ENCODE data around the gene RBMS1. TPM values are rescaled to one million over a fixed set of nuclear protein-coding genes. Genes with fewer than 3 reads are reported as not detected.
"Not testable (repeated sequence)": the region's sequence is repeated elsewhere in the genome, so short reads cannot be mapped to it uniquely, and the experiment has no call there.

Gene RBMS1
- total and polyA plus RNA-seq, 4 donors, result 29.5 to 72.0 (median 49.5) TPM

GRCh38 chr2:160490733-160491685, 2.6 kb downstream of the RBMS1 start:
- Histone ChIP-seq H3K36me3 (ENCODE audit: control insufficient read depth, insufficient read depth, low read length) (no peaks in the 10 kb centered on the region), H3K4me3 (ENCODE audit: low read depth, low read length) (peak overlapping the region; percentile 68), H3K27me3 (ENCODE audit: control insufficient read depth, insufficient read depth, low read length) (peaks cover 4% of the 10 kb centered on the region), H3K4me1 (ENCODE audit: control insufficient read depth, insufficient read depth, low read length) (peaks cover 3% of the 10 kb centered on the region), H3K9me3 (ENCODE audit: control insufficient read depth, insufficient read depth, low read length) (no peaks in the 10 kb centered on the region), H3K27ac (ENCODE audit: low read depth, low read length) (no peak overlapping the region)
- peak in 1 of 6 donors; percentile 26 for DNase-seq (ENCODE audit: low read depth in 4 of 6, low spot score in 6 of 6)
- WGBS (ENCODE audit: insufficient coverage), result no CpG with 5 or more reads among the region's 8 CpGs

- no peak overlapping the region for H3K27ac ChIP-seq (ENCODE audit: low read depth, low read length)
- peaks cover 2% of the 10 kb centered on the region for H3K4me1 ChIP-seq (ENCODE audit: control insufficient read depth, insufficient read depth, low read length)
- DNase-seq (ENCODE audit: low read depth in 4 of 6, low spot score in 6 of 6), result no peak
- H3K4me3 ChIP-seq (ENCODE audit: low read depth, low read length), result no peak overlapping the region
- H3K9me3 ChIP-seq (ENCODE audit: control insufficient read depth, insufficient read depth, low read length), result no peaks in the 10 kb centered on the region
- no peaks in the 10 kb centered on the region for H3K36me3 ChIP-seq (ENCODE audit: control insufficient read depth, insufficient read depth, low read length)
- no CpG with 5 or more reads among the region's 1 CpG for WGBS (ENCODE audit: insufficient coverage)
- H3K27me3 ChIP-seq (ENCODE audit: control insufficient read depth, insufficient read depth, low read length), result no peaks in the 10 kb centered on the region
Observed at GRCh38 chr2:160489111-160489510, 4.5 kb downstream of the RBMS1 start.

GRCh38 chr2:160488289-160488688, 5.3 kb downstream of the RBMS1 start:
- not testable (repeated sequence) for H3K27ac ChIP-seq (ENCODE audit: low read depth, low read length)

GRCh38 chr2:160486341-160486740, 7.3 kb downstream of the RBMS1 start:
- H3K4me1 ChIP-seq (ENCODE audit: control insufficient read depth, insufficient read depth, low read length), result no peaks in the 10 kb centered on the region
- no peaks in the 10 kb centered on the region for H3K9me3 ChIP-seq (ENCODE audit: control insufficient read depth, insufficient read depth, low read length)
- no peaks in the 10 kb centered on the region for H3K36me3 ChIP-seq (ENCODE audit: control insufficient read depth, insufficient read depth, low read length)
- no peak overlapping the region for H3K4me3 ChIP-seq (ENCODE audit: low read depth, low read length)
- no peak for DNase-seq (ENCODE audit: low read depth in 4 of 6, low spot score in 6 of 6)
- no peaks in the 10 kb centered on the region for H3K27me3 ChIP-seq (ENCODE audit: control insufficient read depth, insufficient read depth, low read length)
- H3K27ac ChIP-seq (ENCODE audit: low read depth, low read length), result no peak overlapping the region
- WGBS (ENCODE audit: insufficient coverage), result 90% methylated on average over 1 of the region's 1 CpG

More at GRCh38 chr2:160488289-160488688, 5.3 kb downstream of the RBMS1 start:
- not testable (repeated sequence) for H3K36me3 ChIP-seq (ENCODE audit: control insufficient read depth, insufficient read depth, low read length); H3K4me3 ChIP-seq (ENCODE audit: low read depth, low read length); H3K27me3 ChIP-seq (ENCODE audit: control insufficient read depth, insufficient read depth, low read length); H3K4me1 ChIP-seq (ENCODE audit: control insufficient read depth, insufficient read depth, low read length); H3K9me3 ChIP-seq (ENCODE audit: control insufficient read depth, insufficient read depth, low read length); DNase-seq (ENCODE audit: low read depth in 4 of 6, low spot score in 6 of 6)
- 90% methylated on average over 8 of the region's 12 CpGs for WGBS (ENCODE audit: insufficient coverage)

GRCh38 chr2:160484859-160485520, 8.6 kb downstream of the RBMS1 start:
- Histone ChIP-seq H3K36me3 (ENCODE audit: control insufficient read depth, insufficient read depth, low read length) (no peaks in the 10 kb centered on the region), H3K9me3 (ENCODE audit: control insufficient read depth, insufficient read depth, low read length) (no peaks in the 10 kb centered on the region), H3K27me3 (ENCODE audit: control insufficient read depth, insufficient read depth, low read length) (no peaks in the 10 kb centered on the region), H3K4me3 (ENCODE audit: low read depth, low read length) (no peak overlapping the region), H3K27ac (ENCODE audit: low read depth, low read length) (no peak overlapping the region), H3K4me1 (ENCODE audit: control insufficient read depth, insufficient read depth, low read length) (no peaks in the 10 kb centered on the region)
- no peak for DNase-seq (ENCODE audit: low read depth in 4 of 6, low spot score in 6 of 6)
- 83% methylated on average over 3 of the region's 8 CpGs for WGBS (ENCODE audit: insufficient coverage)

GRCh38 chr2:160482673-160483072, 10.9 kb downstream of the RBMS1 start:
- Histone ChIP-seq H3K4me1 (ENCODE audit: control insufficient read depth, insufficient read depth, low read length) (no peaks in the 10 kb centered on the region), H3K27me3 (ENCODE audit: control insufficient read depth, insufficient read depth, low read length) (no peaks in the 10 kb centered on the region), H3K4me3 (ENCODE audit: low read depth, low read length) (no peak overlapping the region), H3K36me3 (ENCODE audit: control insufficient read depth, insufficient read depth, low read length) (no peaks in the 10 kb centered on the region), H3K9me3 (ENCODE audit: control insufficient read depth, insufficient read depth, low read length) (no peaks in the 10 kb centered on the region), H3K27ac (ENCODE audit: low read depth, low read length) (no peak overlapping the region)
- no CpG with 5 or more reads among the region's 2 CpGs for WGBS (ENCODE audit: insufficient coverage)
- DNase-seq (ENCODE audit: low read depth in 4 of 6, low spot score in 6 of 6), result no peak

- Histone ChIP-seq H3K4me1 (ENCODE audit: control insufficient read depth, insufficient read depth, low read length) (no peaks in the 10 kb centered on the region), H3K27ac (ENCODE audit: low read depth, low read length) (no peak overlapping the region), H3K27me3 (ENCODE audit: control insufficient read depth, insufficient read depth, low read length) (no peaks in the 10 kb centered on the region), H3K36me3 (ENCODE audit: control insufficient read depth, insufficient read depth, low read length) (no peaks in the 10 kb centered on the region), H3K4me3 (ENCODE audit: low read depth, low read length) (no peak overlapping the region), H3K9me3 (ENCODE audit: control insufficient read depth, insufficient read depth, low read length) (no peaks in the 10 kb centered on the region)
- DNase-seq (ENCODE audit: low read depth in 4 of 6, low spot score in 6 of 6), result no peak
- 91% methylated on average over 3 of the region's 3 CpGs for WGBS (ENCODE audit: insufficient coverage)
Observed at GRCh38 chr2:160479269-160479668, 14.3 kb downstream of the RBMS1 start.

- no peaks in the 10 kb centered on the region for H3K4me1 ChIP-seq (ENCODE audit: control insufficient read depth, insufficient read depth, low read length)
- no peak overlapping the region for H3K27ac ChIP-seq (ENCODE audit: low read depth, low read length)
- no peak for DNase-seq (ENCODE audit: low read depth in 4 of 6, low spot score in 6 of 6)
- H3K9me3 ChIP-seq (ENCODE audit: control insufficient read depth, insufficient read depth, low read length), result no peaks in the 10 kb centered on the region
- no peak overlapping the region for H3K4me3 ChIP-seq (ENCODE audit: low read depth, low read length)
- no peaks in the 10 kb centered on the region for H3K36me3 ChIP-seq (ENCODE audit: control insufficient read depth, insufficient read depth, low read length)
- no peaks in the 10 kb centered on the region for H3K27me3 ChIP-seq (ENCODE audit: control insufficient read depth, insufficient read depth, low read length)
- 63% methylated on average over 6 of the region's 6 CpGs for WGBS (ENCODE audit: insufficient coverage)
Observed at GRCh38 chr2:160478660-160479059, 14.9 kb downstream of the RBMS1 start.

GRCh38 chr2:160477032-160477431, 16.6 kb downstream of the RBMS1 start:
- Histone ChIP-seq H3K4me3 (ENCODE audit: low read depth, low read length) (no peak overlapping the region), H3K36me3 (ENCODE audit: control insufficient read depth, insufficient read depth, low read length) (no peaks in the 10 kb centered on the region), H3K27me3 (ENCODE audit: control insufficient read depth, insufficient read depth, low read length) (no peaks in the 10 kb centered on the region), H3K9me3 (ENCODE audit: control insufficient read depth, insufficient read depth, low read length) (no peaks in the 10 kb centered on the region), H3K4me1 (ENCODE audit: control insufficient read depth, insufficient read depth, low read length) (no peaks in the 10 kb centered on the region), H3K27ac (ENCODE audit: low read depth, low read length) (no peak overlapping the region)
- DNase-seq (ENCODE audit: low read depth in 4 of 6, low spot score in 6 of 6), result no peak
- 100% methylated on average over 5 of the region's 7 CpGs for WGBS (ENCODE audit: insufficient coverage)

Measured in spinal cord (tissue), 10 donors.